Smooth muscle cell (in vitro differentiated cells): Measurements from ENCODE around the gene LEMD1. TPM values are rescaled to one million over a fixed set of nuclear protein-coding genes. Genes with fewer than 3 reads are reported as not detected.

ENCODE experiments used
- DNase-seq: peaks from one replicate; lab custom pipeline; 2025; ENCODE audit not compliant: unreplicated experiment; lab: John Stamatoyannopoulos, UW
- H2AFZ ChIP-seq: fragments of 200-600 bp; sonication (generic); 2 replicates; pipeline ENCODE4 v1.6.0; 2016; ENCODE audit warnings: antibody characterized with exemption, low read depth, mild to moderate bottlenecking
- H3F3A ChIP-seq: fragments of 200-600 bp; sonication (generic); 2 replicates; pipeline ENCODE4 v1.6.0; 2017; ENCODE audit warnings: antibody characterized with exemption, low read depth
- H3K27ac ChIP-seq: fragments of 200-600 bp; sonication (generic); 2 replicates; pipeline ENCODE4 v1.5.1; 2016; ENCODE audit warnings: low read depth, mild to moderate bottlenecking
- H3K27me3 ChIP-seq: fragments of 200-600 bp; sonication (generic); 2 replicates; pipeline ENCODE4 v1.6.1; 2016; ENCODE audit warnings: low read depth, mild to moderate bottlenecking
- H3K36me3 ChIP-seq: fragments of 200-600 bp; sonication (generic); 2 replicates; pipeline ENCODE4 v1.5.1; 2016; ENCODE audit warnings: low read depth
- H3K4me1 ChIP-seq: fragments of 200-600 bp; sonication (generic); 2 replicates; pipeline ENCODE4 v1.5.1; 2016; ENCODE audit warnings: low read depth
- H3K4me2 ChIP-seq: fragments of 200-600 bp; sonication (generic); 2 replicates; pipeline ENCODE4 v1.6.0; 2016; ENCODE audit warnings: mild to moderate bottlenecking
- H3K4me3 ChIP-seq: fragments of 200-600 bp; sonication (generic); 2 replicates; pipeline ENCODE4 v1.5.1; 2016; ENCODE audit warnings: mild to moderate bottlenecking
- H3K79me2 ChIP-seq: fragments of 200-600 bp; sonication (generic); 2 replicates; pipeline ENCODE4 v1.6.0; 2016; ENCODE audit warnings: low read depth, mild to moderate bottlenecking
- H3K9ac ChIP-seq: fragments of 200-600 bp; sonication (generic); 2 replicates; pipeline ENCODE4 v1.6.0; 2016; ENCODE audit warnings: low read depth
- H3K9me3 ChIP-seq: fragments of 200-600 bp; sonication (generic); replicated peaks from 2 replicates; pipeline ENCODE4 v1.5.1; 2016; ENCODE audit warnings: low read depth
- H4K20me1 ChIP-seq: fragments of 200-600 bp; sonication (generic); 2 replicates; pipeline ENCODE4 v1.6.0; 2016; ENCODE audit warnings: low read depth
- CTCF ChIP-seq: fragments of 200-600 bp; sonication (generic); IDR thresholded peaks from 2 replicates; pipeline ENCODE4 v1.5.1; 2017; ENCODE audit warnings: borderline replicate concordance, mild to moderate bottlenecking, antibody characterized with exemption; ENCODE audit not compliant: insufficient read depth, poor library complexity, severe bottlenecking
- WGBS: methylation state at CpG from one replicate; pipeline ENCODE4 v1.1.7; 2016; ENCODE audit warnings: low lambda C conversion rate; 5-methylcytosine and 5-hydroxymethylcytosine counted together
- polyA plus RNA-seq: library from polyadenylated mRNA; unstranded; fragments of >200 nt; fragmentation: Nextera tagmentation; extraction: Ambion mirVana; gene quantifications from 2 replicates; pipeline ENCODE4 v1.2.1, GENCODE V29; 2016
- total RNA-seq: library from RNA; depleted of rRNA; stranded (reverse); fragments of >200 nt; gene quantifications from 2 replicates; pipeline ENCODE4 v1.2.3, GENCODE V29; 2014

LEMD1 gene
- total and polyA plus RNA-seq, 2 experiments from 2014 or later, result 5.8 to 8.0 TPM

DNA sequence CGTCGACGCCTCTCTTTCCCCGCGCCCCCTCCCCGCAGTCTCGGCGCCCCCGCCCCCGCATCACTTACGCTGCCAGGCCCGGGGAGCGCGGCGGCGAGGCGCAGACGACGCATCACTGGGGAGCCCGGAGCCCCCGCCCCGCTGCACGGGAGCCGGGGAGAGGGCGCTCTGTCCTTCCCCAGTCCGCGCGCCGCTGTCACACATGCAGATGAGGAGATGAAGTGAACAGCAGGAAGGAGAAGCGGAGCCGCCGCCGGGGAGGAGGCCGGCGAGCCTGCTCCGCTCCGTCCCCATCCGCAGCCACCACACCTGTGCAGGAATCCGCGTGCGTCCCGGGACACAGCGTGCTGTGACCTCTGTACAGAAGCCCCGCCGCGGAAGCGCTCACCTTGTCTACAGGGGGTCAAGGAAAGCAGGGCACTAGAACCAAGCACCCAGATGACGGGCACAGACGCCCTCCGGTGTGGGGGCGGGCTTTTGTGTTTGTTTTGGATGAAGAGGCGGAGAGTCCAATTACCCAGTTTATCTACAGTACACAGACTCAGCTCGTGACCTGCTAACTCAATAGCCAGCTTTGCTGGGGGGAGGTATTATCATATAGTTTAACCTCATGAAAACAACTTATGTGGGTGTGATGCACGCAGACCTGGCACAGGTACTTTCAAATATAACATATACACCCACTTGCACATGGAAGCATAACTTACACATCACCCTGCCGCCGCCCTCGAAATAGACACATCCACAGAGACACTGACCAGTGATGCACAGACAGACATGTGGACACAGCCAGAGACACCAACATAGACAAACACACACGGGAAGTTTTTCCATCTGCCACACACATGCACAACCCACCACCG is 77.6 kb downstream of the LEMD1 start:
- H3K4me3 ChIP-seq, result peak overlapping the region; percentile 53
- no peak overlapping the region for H3K9ac ChIP-seq
- no peak for TF ChIP-seq CTCF
- H3K4me2 ChIP-seq, result peak overlapping the region; percentile 88
- H3K27ac ChIP-seq, result no peak overlapping the region
- H3K4me1 ChIP-seq, result peaks cover 23% of the 10 kb centered on the region
- no peaks in the 10 kb centered on the region for H4K20me1 ChIP-seq
- DNase-seq, result no peak
- peak overlapping the region; percentile 41 for H2AFZ ChIP-seq
- no peaks in the 10 kb centered on the region for H3F3A ChIP-seq
- no peaks in the 10 kb centered on the region for H3K9me3 ChIP-seq
- WGBS, result 14% methylated on average over 49 of the region's 59 CpGs
- peaks cover 32% of the 10 kb centered on the region for H3K27me3 ChIP-seq
- H3K79me2 ChIP-seq, result no peaks in the 10 kb centered on the region
- H3K36me3 ChIP-seq, result no peaks in the 10 kb centered on the region

GRCh38 chr1:205343431-205344065 is 78.3 kb downstream of the LEMD1 start:
- H3K4me3 ChIP-seq, result peak overlapping the region; percentile 53
- no peaks in the 10 kb centered on the region for H3K36me3 ChIP-seq
- 8% methylated on average over 45 of the region's 63 CpGs for WGBS
- H3K79me2 ChIP-seq, result no peaks in the 10 kb centered on the region
- no peaks in the 10 kb centered on the region for H4K20me1 ChIP-seq
- H3K27me3 ChIP-seq, result peaks cover 32% of the 10 kb centered on the region
- peak overlapping the region; percentile 41 for H2AFZ ChIP-seq
- no peak overlapping the region for H3K27ac ChIP-seq
- no peak overlapping the region for H3K9ac ChIP-seq
- TF ChIP-seq CTCF, result peak; percentile 18
- no peak for DNase-seq
- H3F3A ChIP-seq, result no peaks in the 10 kb centered on the region
- no peaks in the 10 kb centered on the region for H3K9me3 ChIP-seq
- H3K4me2 ChIP-seq, result peak overlapping the region; percentile 88
- H3K4me1 ChIP-seq, result peaks cover 18% of the 10 kb centered on the region

GRCh38 chr1:205342986-205343385 is 78.9 kb downstream of the LEMD1 start:
- Histone ChIP-seq H3K4me1 (peaks cover 14% of the 10 kb centered on the region), H3K27ac (no peak overlapping the region), H3K36me3 (no peaks in the 10 kb centered on the region), H4K20me1 (no peaks in the 10 kb centered on the region), H2AFZ (no peak overlapping the region), H3K9me3 (no peaks in the 10 kb centered on the region), H3F3A (no peaks in the 10 kb centered on the region), H3K27me3 (peaks cover 32% of the 10 kb centered on the region), H3K4me2 (peak overlapping the region; percentile 88), H3K4me3 (no peak overlapping the region), H3K9ac (no peak overlapping the region), H3K79me2 (no peaks in the 10 kb centered on the region)
- TF ChIP-seq CTCF, result no peak
- 79% methylated on average over 12 of the region's 12 CpGs for WGBS
- no peak for DNase-seq
